GM18520 (cell line): ENCODE data around the gene NIFK.
"Not testable (repeated sequence)": the region's sequence is repeated elsewhere in the genome, so short reads cannot be mapped to it uniquely, and the experiment has no call there.

ENCODE experiments used
- ATAC-seq: cut with Tn5 transposase; IDR thresholded peaks from one replicate; pipeline ENCODE4 v1.9.1; 2021; ENCODE audit not compliant: unreplicated experiment

The NIFK gene

GRCh38 chr2:121696410-121696930 lies 40.2 kb downstream of the NIFK start:
- ATAC-seq, result no peak

GRCh38 chr2:121695171-121695451 lies 41.6 kb downstream of the NIFK start:
- no peak for ATAC-seq

- no peak for ATAC-seq
Observed at GRCh38 chr2:121694398-121695170, 42.1 kb downstream of the NIFK start.

GRCh38 chr2:121690572-121690971 lies 46.1 kb downstream of the NIFK start:
- ATAC-seq, result not testable (repeated sequence)

GRCh38 chr2:121690095-121690494 lies 46.6 kb downstream of the NIFK start:
- no peak for ATAC-seq

GRCh38 chr2:121689356-121689755 lies 47.3 kb downstream of the NIFK start:
- no peak for ATAC-seq

GRCh38 chr2:121688820-121689219 lies 47.9 kb downstream of the NIFK start:
- ATAC-seq, result no peak

GRCh38 chr2:121686902-121687301 lies 49.8 kb downstream of the NIFK start:
- ATAC-seq, result no peak

GRCh38 chr2:121686218-121686617 lies 50.5 kb downstream of the NIFK start:
- ATAC-seq, result no peak

- no peak for ATAC-seq
Observed at GRCh38 chr2:121682396-121683298, 54.0 kb downstream of the NIFK start.

- ATAC-seq, result no peak
Observed at GRCh38 chr2:121677855-121678254, 58.8 kb downstream of the NIFK start.
